CD4-positive, alpha-beta T cell treated with Interleukin-6 for 4 hours (primary cell): ENCODE data around the gene KRTAP12-4.
"Not testable (repeated sequence)": the region's sequence is repeated elsewhere in the genome, so short reads cannot be mapped to it uniquely, and the experiment has no call there.

Experiments
- DNase-seq: peaks from one replicate; pipeline ENCODE4 v3.0.0-alpha.2; 2020; ENCODE audit warnings: mixed read lengths

KRTAP12-4 gene, protein sequence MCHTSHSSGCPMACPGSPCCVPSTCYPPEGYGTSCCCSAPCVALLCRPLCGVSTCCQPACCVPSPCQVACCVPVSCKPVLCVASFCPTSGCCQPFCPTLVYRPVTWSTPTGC

DNA sequence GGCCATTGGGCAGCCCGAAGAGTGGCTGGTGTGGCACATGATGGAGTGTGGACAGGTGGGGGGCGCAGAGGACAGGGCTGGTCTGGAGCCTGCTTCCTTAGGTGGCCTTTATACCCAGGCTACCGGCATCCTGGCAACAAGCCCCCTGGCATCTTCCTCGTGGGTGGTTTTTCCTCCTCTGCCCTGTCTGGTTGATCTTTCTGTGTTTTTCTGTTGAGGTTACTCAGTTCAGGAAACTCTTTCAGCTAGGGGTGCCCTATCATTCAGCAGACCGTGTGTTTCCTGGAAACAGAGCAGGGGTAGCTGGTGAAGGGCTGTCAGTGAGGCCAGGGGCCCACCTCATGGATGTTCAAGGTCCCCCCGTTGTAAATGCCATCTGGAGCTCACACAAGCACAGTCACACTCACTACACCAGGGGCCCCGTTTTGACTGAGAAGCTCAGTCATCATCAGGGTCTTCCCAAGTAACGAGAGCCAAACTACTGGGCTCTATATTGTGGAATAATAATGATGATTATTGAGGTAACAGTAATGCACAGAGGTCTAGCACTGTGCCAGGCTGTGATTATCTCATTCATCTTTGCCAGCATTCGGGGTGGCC is at the start of gene KRTAP12-4:
TSS of gene KRTAP12-4 (minus strand) at position 84 of the 600 bp plus-strand sequence. CDS start at position 39, 45 bp downstream.
- DNase-seq = peak; percentile 12

DNA sequence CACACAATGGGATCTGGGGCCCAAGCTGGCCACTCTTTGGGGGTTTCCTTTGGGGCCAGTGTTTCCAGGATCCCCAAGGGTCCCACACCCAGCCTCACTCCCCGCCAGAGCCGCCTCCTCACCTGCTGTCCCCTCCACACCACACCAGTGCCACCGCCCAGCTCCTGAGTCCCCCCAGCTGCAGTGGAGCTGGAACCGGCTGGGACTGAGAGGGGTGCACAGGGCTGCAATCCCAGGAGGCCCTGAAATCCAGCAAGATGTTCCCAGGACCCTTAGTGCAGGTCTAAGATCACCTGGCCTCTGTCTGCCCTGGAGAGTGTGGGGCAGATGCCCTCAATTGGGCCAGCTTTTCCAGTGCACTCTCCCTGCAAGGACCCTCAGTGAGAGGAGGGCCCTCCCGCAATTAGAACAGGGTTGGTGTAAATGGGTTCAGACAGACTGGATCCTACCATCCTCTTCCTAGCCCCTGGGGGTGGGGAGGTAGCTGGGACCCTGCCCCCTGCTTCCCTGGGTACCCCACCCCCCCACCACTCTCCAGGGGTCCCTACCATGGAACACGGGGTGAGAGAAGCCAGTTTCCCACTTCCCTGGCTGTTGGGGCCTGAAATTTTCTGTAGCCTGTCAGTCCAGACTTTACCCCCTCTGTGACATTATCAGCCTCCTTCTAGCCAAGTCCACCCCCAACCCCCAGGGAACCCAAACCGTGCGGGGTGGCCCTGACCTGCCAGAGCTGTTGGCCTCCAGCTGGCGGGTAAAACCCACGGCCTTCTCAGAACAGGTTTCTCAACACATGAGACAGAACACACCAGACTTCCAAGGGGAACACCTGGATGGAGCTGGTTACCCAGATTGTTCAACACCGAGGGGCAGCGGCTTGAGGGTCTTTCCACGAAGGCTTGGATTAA is 49.5 kb upstream of the KRTAP12-4 start:
- no peak for DNase-seq

DNA sequence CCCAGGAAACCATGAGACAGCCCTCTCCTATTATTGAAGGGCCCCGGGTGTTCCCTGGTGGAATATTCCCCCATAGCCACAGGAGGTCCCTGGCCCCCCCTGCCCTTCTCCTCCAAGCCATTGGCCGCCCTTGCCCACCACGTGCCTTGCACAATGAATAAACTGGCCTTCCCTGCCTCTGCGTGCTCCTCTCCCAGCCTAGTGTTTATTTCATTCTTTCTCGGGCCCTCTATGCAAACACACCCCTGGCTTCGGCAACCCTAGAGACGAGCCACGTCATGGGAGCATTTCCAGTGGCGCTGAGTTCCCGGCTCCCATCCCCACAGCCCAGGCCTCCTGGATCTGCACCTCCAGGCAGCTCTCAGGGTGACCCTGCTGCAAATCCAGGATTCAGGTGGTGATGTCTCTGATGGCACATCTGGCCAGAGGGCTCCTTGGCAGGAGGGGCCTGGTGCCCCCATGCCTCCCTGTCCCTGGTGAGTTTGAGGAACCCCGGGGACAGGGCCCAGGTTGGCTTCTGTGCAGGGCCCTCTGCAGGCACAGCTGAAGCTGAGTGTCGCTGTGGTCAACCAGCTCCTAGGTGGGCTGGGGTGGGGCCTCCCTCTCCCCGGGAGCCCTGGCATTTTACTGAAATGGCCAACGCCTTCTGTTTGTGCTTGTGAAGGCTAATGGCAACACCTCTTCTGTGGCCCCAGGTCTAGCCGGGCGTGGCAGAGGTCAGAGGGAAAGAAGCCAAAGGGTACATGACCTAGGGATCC is 48.7 kb upstream of the KRTAP12-4 start:
- DNase-seq = no peak

DNA sequence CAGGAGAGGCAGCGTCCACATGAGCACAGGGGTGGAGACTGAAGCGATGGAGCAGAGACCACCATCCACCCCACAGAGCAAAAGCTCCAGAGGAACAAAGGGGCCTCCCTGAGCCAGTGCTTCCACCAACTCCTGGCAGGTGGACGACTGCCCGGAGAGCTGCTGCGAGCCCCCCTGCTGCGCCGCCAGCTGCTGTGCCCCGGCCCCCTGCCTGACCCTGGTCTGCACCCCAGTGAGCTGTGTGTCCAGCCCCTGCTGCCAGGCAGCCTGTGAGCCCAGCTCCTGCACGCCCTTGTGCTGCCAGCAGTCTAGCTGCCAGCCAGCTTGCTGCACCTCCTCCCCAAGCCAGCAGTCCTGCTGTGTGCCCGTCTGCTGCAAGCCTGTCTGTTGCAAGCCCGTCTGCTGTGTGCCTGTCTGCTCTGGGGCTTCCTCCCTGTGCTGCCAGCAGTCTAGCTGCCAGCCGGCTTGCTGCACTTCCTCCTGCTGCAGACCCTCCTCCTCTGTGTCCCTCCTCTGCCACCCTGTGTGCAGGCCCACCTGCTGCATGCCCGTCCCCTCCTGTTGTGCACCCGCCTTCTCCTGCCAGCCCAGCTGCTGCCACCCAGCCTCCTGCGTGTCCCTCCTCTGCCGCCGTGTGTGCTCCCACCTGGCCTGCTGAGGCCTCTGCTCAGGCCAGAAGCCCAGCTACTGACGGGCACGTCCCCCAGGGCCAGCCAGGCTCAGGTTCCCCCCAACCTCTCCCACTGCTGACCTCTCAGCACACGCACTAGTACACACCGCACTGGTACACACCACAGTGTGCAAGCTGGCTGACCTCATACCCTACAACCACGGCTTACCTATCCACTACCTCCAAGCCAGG is 47.9 kb upstream of the KRTAP12-4 start:
- DNase-seq = no peak

DNA sequence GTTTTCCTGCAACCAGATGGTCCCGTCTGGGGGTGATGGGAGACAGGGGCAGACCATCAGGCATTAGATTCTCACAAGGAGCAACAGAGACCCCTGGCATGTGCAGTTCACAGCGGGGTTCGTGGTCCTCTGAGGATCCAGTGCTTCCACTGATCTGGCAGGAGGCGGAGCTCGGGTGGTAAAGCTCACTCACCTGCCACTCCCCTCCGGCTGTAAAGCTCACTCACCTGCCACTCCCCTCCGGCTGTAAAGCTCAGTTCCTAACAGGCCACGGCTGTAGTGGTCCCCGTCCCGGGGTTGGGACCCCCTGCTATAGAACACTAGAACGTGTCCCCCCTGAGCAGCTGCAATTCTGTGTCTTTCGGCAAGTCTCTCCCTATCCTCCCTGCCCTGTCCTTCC is 47.1 kb upstream of the KRTAP12-4 start:
- no peak for DNase-seq

DNA sequence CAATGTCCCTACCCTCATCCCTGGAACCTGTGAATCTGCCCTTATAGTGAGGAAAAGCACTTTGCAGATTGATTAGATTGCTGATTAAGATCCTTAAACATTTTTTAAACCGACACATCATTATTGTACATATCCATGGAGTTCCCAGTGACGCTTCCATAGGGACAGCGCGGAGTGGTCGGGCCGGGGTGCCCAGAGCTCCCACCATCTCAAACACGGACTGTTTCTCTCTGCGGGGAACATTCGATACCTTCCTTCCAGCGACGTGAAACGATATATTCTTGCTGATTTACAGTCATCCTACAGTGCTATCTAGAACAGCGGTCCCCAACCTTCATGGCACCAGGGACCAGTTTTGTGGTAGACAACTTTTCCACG is 46.6 kb upstream of the KRTAP12-4 start:
- DNase-seq = no peak

DNA sequence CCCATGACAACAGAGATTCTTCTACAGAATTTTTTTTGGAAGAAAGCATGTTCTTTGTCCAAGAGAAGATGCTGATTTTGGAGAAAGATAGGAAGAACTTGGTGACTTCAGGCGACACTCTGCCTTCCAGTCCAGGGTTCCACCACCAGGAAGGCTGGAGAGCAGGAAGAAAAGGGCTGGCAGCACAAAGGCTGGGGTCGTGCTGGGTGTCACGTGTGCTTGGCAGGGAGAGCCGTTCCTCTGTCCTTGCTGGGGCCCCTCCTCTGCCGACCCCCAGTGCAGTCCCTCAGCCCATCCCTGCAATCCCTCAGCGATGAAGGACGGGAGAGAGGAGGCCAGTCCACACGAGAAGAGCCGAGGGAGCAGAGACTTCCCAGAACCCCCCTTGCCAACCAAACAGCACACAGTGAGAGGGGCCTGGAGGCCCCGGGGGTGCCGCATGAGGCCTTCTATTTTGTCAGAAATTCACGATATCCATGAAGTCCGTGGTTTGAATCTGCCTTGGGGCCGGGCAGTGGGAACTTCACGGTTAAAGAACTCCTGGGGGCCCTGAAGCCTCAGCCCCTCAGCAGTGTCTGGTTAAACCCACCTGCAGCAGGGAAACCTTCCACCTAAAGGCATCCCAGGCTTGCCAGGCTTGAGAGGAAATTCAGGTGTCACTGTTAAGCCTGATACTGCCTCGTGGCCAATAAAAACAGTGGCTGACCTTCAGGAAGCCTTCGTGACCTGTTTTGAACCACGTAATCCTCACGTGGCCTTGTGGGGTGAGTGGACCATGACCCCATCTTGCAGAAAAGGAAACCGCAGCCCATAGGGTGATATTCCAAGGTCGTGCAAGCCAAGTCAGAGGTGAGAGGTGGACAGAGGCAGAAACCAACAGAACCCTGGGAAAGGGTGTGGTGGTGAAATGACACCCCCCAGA is 45.9 kb upstream of the KRTAP12-4 start:
- no peak for DNase-seq

DNA sequence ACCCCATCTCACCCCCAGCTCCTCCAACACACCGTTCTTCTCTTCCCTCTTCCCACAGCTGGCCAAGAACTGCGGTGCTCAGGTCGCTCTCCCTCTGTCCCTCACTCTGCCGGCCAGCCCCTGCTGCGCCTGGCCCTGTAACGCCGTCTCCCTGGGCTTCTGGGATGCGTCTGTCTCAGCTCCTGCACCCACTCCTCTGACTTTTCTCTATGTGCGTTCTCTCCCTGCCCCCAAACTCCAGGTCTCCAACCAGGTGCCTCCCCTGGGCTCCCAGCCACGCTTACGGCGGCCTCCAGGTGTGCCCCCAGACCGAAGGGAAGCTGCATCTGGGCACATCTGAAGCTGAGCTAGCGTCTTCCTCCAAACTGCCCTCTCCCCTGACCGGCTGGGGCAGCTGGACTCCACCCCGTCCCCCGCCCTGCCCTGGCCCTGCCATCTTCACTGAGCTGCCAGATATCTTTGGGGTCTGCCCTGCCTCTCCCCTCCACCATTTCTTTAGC is 45.1 kb upstream of the KRTAP12-4 start:
- no peak for DNase-seq

DNA sequence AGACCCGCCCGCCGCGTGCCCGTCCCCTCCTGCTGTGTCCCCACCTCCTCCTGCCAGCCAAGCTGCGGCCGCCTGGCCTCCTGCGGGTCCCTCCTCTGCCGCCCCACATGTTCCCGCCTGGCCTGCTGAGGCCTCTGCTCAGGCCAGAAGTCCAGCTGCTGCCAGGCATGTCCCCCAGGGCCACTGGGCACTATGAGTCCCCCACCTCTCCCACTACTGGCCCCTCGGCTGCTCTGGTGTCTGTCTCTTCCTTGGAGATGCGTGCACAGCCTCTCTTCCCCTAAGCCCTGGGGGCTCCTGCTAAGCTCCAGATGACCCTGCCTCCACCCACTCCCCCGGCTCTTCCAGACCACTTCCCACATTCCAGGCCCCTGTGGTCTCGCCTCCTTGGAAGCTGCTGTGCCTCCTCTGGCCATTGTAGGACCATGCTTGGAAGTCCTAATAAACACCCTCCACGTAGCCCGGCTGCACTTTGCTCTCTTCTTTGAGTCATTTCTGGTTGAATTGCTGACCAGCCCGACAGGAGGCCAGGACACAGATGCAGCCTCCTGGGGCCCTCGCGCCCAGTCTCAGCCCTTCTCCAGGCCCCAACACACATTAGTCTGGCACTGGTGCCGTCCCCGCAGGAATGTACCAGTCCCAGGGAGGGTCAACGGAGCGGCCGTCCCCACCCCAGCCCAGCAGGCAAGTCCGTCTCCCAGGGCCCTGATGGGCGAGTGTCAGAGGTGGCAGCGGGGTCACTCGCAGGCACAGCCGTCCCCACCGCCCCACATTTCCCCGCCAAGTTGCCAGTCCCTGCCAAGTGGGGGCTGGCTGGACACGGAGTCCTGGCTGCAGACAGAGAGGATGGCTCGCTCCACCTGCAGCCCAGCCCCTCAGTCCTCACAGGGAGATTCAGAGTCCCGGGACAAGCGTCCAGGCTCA is 43.6 kb upstream of the KRTAP12-4 start:
- DNase-seq = no peak

DNA sequence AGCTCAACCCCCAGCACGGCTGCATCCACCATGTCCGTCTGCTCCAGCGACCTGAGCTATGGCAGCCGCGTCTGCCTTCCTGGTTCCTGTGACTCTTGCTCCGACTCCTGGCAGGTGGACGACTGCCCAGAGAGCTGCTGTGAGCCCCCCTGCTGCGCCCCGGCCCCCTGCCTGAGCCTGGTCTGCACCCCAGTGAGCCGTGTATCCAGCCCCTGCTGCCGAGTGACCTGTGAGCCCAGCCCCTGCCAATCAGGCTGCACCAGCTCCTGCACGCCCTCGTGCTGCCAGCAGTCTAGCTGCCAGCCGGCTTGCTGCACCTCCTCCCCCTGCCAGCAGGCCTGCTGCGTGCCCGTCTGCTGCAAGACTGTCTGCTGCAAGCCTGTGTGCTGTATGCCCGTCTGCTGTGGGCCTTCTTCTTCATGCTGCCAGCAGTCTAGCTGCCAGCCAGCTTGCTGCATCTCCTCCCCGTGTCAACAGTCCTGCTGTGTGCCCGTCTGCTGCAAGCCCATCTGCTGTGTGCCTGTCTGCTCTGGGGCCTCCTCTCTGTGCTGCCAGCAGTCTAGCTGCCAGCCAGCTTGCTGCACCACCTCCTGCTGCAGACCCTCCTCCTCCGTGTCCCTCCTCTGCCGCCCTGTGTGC is 42.8 kb upstream of the KRTAP12-4 start, which contains the start of gene KRTAP10-12:
TSS of gene KRTAP10-12 (plus strand) at position 1 of the 639 bp plus-strand sequence. CDS start at position 31, 30 bp downstream.
- not testable (repeated sequence) for DNase-seq

DNA sequence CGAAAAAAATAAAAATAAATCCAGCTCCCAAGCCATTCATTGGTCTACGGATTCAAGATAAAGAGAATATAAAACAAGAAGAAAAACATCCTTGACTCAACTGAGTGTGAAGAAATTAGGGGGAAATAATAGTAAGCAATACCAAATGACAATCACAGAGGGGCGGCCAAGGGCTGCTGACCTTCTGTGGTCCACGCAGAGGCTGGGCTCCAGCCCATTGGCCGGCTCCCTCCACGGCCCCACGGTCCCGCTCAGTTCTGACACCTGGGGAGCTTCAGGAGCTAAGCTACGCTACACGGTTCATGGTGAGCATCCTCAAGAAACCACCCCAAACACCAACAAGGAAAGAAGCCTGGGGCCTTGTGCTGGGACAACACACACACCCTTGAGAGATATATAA is 42.1 kb upstream of the KRTAP12-4 start:
- DNase-seq = no peak

DNA sequence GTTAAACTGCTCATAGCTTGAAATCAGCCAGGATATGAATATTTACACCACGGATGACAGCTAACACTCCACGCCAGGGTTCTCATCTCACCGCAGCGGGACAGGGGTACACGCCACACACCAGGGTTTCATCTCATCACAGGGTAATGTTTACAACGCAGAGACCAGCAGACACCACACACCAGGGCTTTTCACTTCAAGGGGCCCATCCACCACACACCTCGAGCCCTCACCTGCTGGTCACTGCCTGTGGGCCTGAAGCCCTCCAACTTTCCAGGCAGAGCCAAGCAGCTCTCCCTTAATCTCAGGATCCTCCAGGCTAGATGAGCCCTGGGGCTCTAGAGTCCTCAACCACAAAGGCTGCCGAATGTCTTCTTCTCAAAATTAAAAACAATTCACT is 41.2 kb upstream of the KRTAP12-4 start:
- DNase-seq = no peak

DNA sequence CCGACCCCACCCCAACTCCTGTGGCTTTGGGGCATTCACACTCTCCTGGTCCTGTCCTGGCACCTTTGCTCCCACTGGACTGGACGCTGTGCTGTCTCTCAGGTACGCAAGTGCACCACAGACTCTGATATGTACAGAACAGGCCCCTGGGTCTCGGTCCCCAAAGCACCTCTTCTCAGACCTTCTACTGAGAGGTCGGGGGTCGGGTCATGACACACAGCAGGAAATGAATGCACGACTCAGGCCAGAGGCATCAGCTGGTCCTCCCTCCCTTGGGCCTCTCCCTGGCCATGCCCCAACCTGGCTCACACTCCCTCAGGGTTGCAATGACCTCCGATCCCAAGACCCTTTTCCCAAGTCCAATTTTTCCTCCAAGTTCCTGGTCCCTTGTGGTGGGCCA is 40.7 kb upstream of the KRTAP12-4 start:
- DNase-seq = no peak

DNA sequence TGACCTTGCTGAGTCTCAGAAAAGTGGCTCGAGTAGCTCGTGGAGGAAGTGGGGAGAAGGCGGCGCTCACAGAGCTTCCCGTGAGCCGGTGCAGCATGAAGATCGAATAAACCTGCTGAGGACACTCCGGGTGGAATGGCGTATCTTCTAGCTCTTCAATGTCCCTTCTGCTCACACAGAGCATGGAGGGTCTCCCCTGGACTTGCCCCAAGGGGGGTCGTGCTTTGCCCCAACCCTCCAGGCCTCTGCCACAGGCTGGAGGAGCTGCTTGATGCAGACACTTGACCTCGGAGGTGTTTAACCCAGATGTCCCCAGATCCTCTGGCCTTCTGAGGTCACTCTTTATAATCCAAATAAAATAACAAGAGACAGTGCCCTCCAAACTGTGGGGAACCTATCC is 40.3 kb upstream of the KRTAP12-4 start:
- DNase-seq = no peak

DNA sequence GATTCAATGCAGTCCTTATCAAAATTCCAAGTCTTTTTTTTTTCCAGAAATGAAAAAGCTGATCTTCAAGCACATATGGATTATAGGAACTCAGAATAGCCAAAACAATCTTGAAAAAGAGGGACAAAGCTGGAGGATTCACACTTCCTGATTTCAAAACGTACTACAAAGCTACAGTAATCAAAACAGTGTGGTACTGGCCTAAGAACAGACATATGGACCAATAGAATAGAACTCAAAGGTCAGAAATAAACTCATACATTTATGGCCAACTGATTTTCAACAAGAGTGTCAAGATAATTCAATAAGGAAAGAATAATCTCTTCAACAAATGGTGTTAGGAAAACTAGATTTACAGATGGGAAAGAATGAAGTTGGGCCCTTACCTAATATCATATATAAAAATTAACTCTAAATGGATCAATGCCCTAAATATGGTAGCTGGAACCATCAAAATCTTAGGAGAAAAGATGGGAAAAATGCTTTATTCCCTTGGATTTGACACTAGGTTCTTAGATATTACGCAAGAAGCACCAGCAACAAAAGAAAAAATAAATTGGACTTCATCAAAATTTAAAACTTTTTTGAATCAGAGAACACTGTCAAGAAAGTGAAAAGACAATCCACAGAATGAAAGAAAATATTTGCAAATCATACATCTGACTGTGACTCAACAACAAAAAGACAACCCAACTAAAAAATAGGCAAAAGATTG is 38.5 kb upstream of the KRTAP12-4 start:
- DNase-seq = no peak

DNA sequence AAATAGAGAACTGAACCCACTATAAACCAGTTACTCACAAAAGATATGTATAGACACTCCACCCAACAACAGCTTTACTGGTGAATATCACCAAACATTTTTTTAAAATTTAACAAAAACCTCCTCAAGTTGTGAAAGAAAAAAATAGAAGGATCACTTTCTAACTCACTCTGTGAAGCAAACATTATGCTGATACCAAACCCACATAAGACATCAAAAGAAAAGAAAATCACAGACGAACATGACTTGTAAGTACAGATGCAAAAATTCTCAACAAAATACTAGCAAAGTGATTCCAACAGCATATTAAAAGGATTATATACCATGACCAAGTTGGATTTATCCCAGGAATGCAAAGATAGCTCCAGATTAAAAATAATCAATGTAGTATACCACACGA is 37.2 kb upstream of the KRTAP12-4 start:
- DNase-seq = no peak

DNA sequence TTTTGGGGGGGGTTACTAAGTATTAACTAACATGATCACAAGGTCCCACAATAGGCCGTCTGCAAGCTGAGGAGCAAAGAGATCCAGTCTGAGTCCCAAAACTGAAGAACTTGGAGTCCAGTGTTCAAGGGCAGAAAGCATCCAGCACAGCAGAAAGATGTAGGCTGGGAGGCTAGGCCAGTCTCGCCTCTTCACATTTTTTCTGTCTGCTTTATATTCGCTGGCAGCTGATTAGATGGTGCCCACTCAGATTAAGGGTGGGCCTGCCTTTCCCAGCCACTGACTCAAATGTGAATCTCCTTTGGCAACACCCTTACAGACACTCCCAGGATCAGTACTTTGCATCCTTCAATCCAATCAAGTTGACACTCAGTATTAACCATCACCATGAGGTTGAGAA is 35.3 kb upstream of the KRTAP12-4 start:
- not testable (repeated sequence) for DNase-seq

DNA sequence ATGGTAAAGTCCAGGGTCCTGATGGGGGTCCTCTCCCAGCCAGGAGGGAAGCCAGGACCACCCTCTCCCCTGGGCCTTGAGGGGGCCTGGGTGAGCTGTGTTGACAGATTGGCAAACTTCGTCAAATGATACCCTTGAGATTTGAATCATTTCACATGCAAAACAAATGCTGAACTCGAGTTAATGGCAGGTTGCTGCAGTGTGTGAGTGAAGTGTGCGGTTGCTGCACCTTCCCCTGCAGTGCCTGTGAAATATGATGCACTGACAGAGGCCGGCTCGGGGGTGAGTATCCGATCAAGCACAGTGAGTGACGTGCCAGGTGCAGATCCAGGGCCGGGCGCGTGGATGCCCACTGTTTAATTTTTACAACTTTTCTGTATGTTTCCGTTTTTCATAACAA is 33.2 kb upstream of the KRTAP12-4 start:
- DNase-seq = no peak
